Stomach (tissue), 4 donors: ENCODE data around the gene MINDY4B.

Experiments used
- EP300 ChIP-seq: sonication (generic); formaldehyde crosslinking; IDR thresholded peaks from one replicate; pipeline ENCODE4 v1.6.1; 2017; ENCODE audit warnings: antibody characterized with exemption
- POLR2A ChIP-seq, 4 donors: fragments of 450-650 bp; IDR thresholded peaks; one replicate each; pipeline ENCODE4 v1.6.1; 2016; ENCODE audit warnings: antibody characterized with exemption in 4 of 4, control low read depth in 2 of 4, mild to moderate bottlenecking in 1 of 4, moderate library complexity in 1 of 4
- TF ChIP-seq, protein P1 (sequence below), 7 experiments: fragments of 450-650 bp in 4 of 7; fragments of 200-600 bp in 3 of 7; sonication (generic) in 3 of 7; IDR thresholded peaks; one replicate each; pipeline ENCODE4 v1.5.1; 2016 to 2019; ENCODE audit warnings: antibody characterized with exemption in 7 of 7, control low read depth in 2 of 7, mild to moderate bottlenecking in 1 of 7

DNA sequence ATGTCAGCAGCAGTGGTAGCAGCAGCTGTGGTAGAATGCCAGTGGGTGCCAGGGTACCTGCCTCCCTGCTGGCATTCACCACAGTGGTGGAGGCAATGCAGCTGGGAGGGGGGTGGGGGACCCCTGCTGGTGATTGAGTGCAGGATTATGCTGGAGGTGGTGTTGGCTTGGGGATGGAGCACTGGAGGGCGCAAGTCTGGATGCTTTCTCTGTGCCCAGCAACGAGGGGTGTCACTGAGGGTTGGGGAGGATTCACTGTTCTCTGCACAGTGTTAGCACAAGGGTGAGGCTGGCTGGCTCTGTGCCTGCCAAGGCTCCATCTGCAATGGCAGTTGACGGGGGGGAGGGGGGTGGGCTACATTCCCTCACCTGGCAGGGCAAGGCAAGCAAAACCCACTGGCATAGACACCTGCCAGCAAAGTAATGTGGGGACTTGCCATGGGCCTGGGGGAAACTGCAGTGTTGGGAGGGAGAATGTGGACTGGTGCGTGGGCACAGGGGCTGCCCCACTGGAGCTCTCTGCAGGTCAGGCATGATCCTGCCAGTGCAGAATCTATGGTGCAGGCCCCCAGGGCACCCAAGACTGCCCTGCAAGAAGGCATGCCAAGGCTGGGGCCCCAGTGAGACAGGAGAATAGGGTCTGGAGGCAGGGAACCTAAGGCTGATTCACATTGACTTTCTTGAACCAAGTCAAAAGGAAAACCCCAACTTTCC is 64.3 kb downstream of the MINDY4B start:
- TF ChIP-seq EP300 (no peak), POLR2A (IDR thresholded peaks at IDR 0.05) (no peak)
- TF ChIP-seq, protein P1, sequence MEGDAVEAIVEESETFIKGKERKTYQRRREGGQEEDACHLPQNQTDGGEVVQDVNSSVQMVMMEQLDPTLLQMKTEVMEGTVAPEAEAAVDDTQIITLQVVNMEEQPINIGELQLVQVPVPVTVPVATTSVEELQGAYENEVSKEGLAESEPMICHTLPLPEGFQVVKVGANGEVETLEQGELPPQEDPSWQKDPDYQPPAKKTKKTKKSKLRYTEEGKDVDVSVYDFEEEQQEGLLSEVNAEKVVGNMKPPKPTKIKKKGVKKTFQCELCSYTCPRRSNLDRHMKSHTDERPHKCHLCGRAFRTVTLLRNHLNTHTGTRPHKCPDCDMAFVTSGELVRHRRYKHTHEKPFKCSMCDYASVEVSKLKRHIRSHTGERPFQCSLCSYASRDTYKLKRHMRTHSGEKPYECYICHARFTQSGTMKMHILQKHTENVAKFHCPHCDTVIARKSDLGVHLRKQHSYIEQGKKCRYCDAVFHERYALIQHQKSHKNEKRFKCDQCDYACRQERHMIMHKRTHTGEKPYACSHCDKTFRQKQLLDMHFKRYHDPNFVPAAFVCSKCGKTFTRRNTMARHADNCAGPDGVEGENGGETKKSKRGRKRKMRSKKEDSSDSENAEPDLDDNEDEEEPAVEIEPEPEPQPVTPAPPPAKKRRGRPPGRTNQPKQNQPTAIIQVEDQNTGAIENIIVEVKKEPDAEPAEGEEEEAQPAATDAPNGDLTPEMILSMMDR (IDR thresholded peaks at IDR 0.05): no peak
